MCF 10A (cell line): ENCODE results near the gene IQCH. TPM values are rescaled to one million over a fixed set of nuclear protein-coding genes. Genes with fewer than 3 reads are reported as not detected.

ENCODE experiments used
- BruUV-seq: library from RNA; stranded (reverse); fragments of 400-500 nt; replicated peaks from 2 replicates; lab custom pipeline; 2021; lab: Mats Ljungman, UMichigan
- CTCF ChIA-PET: fragments of 300-600 bp; sonication (Branson Sonifier 250); formaldehyde crosslinking; extraction: SDS; loops from one replicate; lab custom pipeline; 2021; ENCODE audit warnings: antibody characterized with exemption, inconsistent platforms; lab: Yijun Ruan, JAX
- POLR2A ChIA-PET: fragments of 300-600, 350-650 bp; sonication (Branson Sonifier 250); formaldehyde crosslinking; extraction: SDS; loops from one replicate; lab custom pipeline; 2020; ENCODE audit warnings: antibody characterized with exemption, inconsistent platforms; lab: Yijun Ruan, JAX
- DNase-seq: peaks from one replicate; pipeline ENCODE4 v3.0.0-alpha.2; 2018; ENCODE audit not compliant: unreplicated experiment
- H3K27ac Mint-ChIP-seq: one replicate; pipeline ENCODE4 v1.8.0; 2022; ENCODE audit warnings: mild to moderate bottlenecking, low read depth, mixed read lengths; ENCODE audit not compliant: unreplicated experiment
- H3K27me3 Mint-ChIP-seq: one replicate; pipeline ENCODE4 v1.8.0; 2022; ENCODE audit warnings: mixed read lengths; ENCODE audit not compliant: insufficient read depth, unreplicated experiment
- H3K36me3 Mint-ChIP-seq: one replicate; pipeline ENCODE4 v1.8.0; 2022; ENCODE audit warnings: mild to moderate bottlenecking, moderate library complexity, mixed read lengths; ENCODE audit not compliant: insufficient read depth, unreplicated experiment
- H3K4me1 Mint-ChIP-seq: one replicate; pipeline ENCODE4 v1.8.0; 2022; ENCODE audit warnings: mixed read lengths; ENCODE audit not compliant: insufficient read depth, unreplicated experiment
- H3K4me3 Mint-ChIP-seq: one replicate; pipeline ENCODE4 v1.8.0; 2022; ENCODE audit warnings: mild to moderate bottlenecking, moderate library complexity, mixed read lengths; ENCODE audit not compliant: unreplicated experiment
- H3K9me3 Mint-ChIP-seq: one replicate; pipeline ENCODE4 v1.8.0; 2022; ENCODE audit warnings: mixed read lengths; ENCODE audit not compliant: unreplicated experiment
- intact Hi-C: fragments of 100-400 bp; cut with micrococcal nuclease; formaldehyde crosslinking; loops from 2 replicates; pipeline ENCODE4 v1.14.1; 2022
- total RNA-seq: library from RNA; stranded (reverse); gene quantifications from 2 replicates; pipeline ENCODE4 v1.2.3, GENCODE V29; 2022
- TF ChIP-seq, protein P1 (sequence below): fragments of 200-600 bp; IDR thresholded peaks from one replicate; pipeline ENCODE4 v1.8.0; 2022; ENCODE audit warnings: antibody characterized with exemption, mild to moderate bottlenecking; ENCODE audit not compliant: unreplicated experiment

The IQCH gene
- total RNA-seq, 1 experiment from 2014 or later: 5.0 TPM

DNA sequence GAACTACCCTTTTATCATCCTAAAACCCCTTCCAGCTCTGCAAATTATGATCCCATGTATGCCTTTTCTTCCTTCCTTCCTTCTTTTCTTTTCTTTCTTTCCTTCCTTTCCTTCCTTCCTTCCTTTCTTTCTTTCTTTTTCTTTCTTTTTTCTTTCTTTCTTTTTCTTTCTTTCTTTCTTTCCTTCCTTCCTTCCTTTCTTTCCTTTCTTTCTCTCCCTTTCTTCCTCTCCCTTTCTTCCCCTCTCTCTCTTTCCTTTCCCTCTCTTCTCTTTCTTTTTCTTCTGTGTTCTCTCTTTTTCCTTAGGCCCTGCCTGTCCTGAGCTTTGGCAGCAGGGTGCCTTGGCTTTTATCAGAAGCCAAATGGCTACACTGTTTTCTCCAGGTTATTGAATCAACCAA lies 66.8 kb downstream of the IQCH start:
- no peaks in the 10 kb centered on the region for H3K9me3 Mint-ChIP-seq
- no peak for DNase-seq
- no peaks in the 10 kb centered on the region for H3K36me3 Mint-ChIP-seq
- H3K4me3 Mint-ChIP-seq: no peak overlapping the region
- ChIA-PET POLR2A (no interaction called here), CTCF (interaction anchor here (0.6 to 1.1 kb wide), 3 partner anchors 10 to 375 kb away, joined by 3 read pairs; no protein-coding TSS in a partner anchor)
- H3K27me3 Mint-ChIP-seq: no peaks in the 10 kb centered on the region
- H3K4me1 Mint-ChIP-seq: no peaks in the 10 kb centered on the region
- TF ChIP-seq, protein P1, sequence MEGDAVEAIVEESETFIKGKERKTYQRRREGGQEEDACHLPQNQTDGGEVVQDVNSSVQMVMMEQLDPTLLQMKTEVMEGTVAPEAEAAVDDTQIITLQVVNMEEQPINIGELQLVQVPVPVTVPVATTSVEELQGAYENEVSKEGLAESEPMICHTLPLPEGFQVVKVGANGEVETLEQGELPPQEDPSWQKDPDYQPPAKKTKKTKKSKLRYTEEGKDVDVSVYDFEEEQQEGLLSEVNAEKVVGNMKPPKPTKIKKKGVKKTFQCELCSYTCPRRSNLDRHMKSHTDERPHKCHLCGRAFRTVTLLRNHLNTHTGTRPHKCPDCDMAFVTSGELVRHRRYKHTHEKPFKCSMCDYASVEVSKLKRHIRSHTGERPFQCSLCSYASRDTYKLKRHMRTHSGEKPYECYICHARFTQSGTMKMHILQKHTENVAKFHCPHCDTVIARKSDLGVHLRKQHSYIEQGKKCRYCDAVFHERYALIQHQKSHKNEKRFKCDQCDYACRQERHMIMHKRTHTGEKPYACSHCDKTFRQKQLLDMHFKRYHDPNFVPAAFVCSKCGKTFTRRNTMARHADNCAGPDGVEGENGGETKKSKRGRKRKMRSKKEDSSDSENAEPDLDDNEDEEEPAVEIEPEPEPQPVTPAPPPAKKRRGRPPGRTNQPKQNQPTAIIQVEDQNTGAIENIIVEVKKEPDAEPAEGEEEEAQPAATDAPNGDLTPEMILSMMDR: no peak
- H3K27ac Mint-ChIP-seq: no peak overlapping the region
- intact Hi-C loops: no loop called here
- no TSS peak for BruUV-seq

DNA sequence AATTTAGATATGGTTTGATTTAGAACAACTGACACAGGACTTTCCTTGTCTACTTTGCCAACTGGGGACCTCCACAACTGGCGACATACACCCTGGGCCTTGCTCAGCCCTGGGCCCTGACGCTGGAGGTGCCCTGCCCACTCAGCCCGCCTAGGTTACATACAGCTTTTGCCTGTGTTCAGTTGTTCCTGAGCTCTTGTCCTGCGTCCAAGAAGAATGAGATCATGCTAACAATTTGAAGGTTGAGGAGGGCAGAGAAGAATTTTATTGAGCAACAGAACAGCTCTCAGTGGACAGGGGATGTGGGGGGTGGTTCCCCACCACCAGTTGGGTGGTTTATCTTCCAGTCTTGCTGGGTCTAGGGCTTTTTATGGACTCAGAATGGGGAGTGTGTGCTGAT lies 67.9 kb downstream of the IQCH start:
- Mint-ChIP-seq H3K9me3 (peaks cover 1% of the 10 kb centered on the region), H3K4me3 (no peak overlapping the region), H3K27me3 (no peaks in the 10 kb centered on the region), H3K27ac (no peak overlapping the region), H3K36me3 (no peaks in the 10 kb centered on the region), H3K4me1 (no peaks in the 10 kb centered on the region)
- TF ChIP-seq, protein P1: no peak
- intact Hi-C loops: no loop called here
- CTCF ChIA-PET: no interaction called here
- POLR2A ChIA-PET: no interaction called here
- DNase-seq: no peak
- BruUV-seq: no TSS peak

DNA sequence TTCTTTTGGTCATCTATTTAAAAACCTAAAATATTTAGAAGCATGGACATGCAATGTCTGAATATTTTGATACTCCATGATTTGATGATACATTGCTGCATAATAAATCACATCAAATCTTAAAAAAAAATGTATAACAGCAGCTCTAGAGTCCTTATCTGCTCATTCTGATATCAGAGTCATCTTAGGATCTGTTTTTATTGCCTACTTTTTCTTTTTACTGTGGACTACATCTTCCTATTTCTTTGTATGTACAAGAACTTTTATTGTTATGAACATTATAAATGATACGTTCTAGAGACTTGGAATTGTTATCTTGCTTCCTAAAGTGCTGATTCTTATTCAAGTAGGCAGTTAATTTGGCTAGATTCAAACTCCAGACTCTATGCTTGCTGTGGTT lies 72.7 kb downstream of the IQCH start:
- Mint-ChIP-seq H3K27me3 (no peaks in the 10 kb centered on the region), H3K4me3 (no peak overlapping the region), H3K36me3 (no peaks in the 10 kb centered on the region), H3K27ac (no peak overlapping the region), H3K9me3 (peaks cover 5% of the 10 kb centered on the region), H3K4me1 (no peaks in the 10 kb centered on the region)
- no peak for DNase-seq
- ChIA-PET POLR2A (interaction anchor here (0.6 kb wide), 1 partner anchor 220 kb away, joined by 3 read pairs; no protein-coding TSS in a partner anchor), CTCF (interaction anchor here (0.7 to 1.3 kb wide), 2 partner anchors 23 to 1318 kb away, joined by 3 read pairs; no protein-coding TSS in a partner anchor)
- TF ChIP-seq, protein P1: no peak
- no TSS peak for BruUV-seq
- intact Hi-C loops: no loop called here

DNA sequence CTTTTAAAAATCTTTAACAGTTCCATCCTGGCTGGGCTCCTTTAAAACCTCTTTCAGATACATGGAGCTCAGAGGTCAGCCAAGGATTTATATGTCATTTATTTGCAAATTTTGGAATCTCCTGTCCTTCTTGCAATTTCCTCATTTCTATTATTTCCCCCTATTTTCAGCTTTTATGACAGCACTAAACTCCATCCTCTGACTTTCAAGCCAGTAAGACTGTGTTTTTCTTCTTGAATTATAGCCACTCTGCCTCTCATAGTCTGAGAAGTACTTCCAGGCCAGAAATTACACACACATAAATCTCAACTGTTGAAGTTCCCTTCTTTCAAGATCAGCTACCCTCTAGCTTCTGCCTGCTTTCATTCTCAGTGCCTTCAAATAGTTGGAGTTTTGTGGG lies 73.2 kb downstream of the IQCH start:
- CTCF ChIA-PET: interaction anchor here (0.6 to 1.3 kb wide), 3 partner anchors 23 to 1318 kb away, joined by 3 to 4 read pairs (median 3); no protein-coding TSS in a partner anchor

More for the DNA sequence above, 73.2 kb downstream of the IQCH start:
- no peak overlapping the region for H3K27ac Mint-ChIP-seq
- no peak for DNase-seq
- no TSS peak for BruUV-seq
- H3K36me3 Mint-ChIP-seq: no peaks in the 10 kb centered on the region
- no peak overlapping the region for H3K4me3 Mint-ChIP-seq
- POLR2A ChIA-PET: interaction anchor here (0.6 kb wide), 1 partner anchor 220 kb away, joined by 3 read pairs; no protein-coding TSS in a partner anchor
- TF ChIP-seq, protein P1: no peak
- H3K9me3 Mint-ChIP-seq: peaks cover 5% of the 10 kb centered on the region
- intact Hi-C loops: no loop called here
- H3K4me1 Mint-ChIP-seq: no peaks in the 10 kb centered on the region
- no peaks in the 10 kb centered on the region for H3K27me3 Mint-ChIP-seq
